Measurements from ENCODE around the gene OAF. TPM values are rescaled to one million over a fixed set of nuclear protein-coding genes. Genes with fewer than 3 reads are reported as not detected.
A peak's percentile ranks its signal among the peaks of the same experiment; 100 is the strongest.
"Not testable (repeated sequence)": the region's sequence is repeated elsewhere in the genome, so short reads cannot be mapped to it uniquely, and the experiment has no call there.

Gene OAF
- total and polyA plus RNA-seq, 7 donors, result 23.5 to 94.3 (median 44.3) TPM

GRCh38 chr11:120173807-120174206, 37.0 kb upstream of the OAF start:
- H3K27ac ChIP-seq, result no peak overlapping the region
- WGBS, 2 donors, result 53 to 70% methylated on average over 5 of the region's 5 CpGs
- peaks cover 0 to 17% (median 6%) of the 10 kb centered on the region in 3 donors for H3K27me3 ChIP-seq
- H3K9me3 ChIP-seq, result no peaks in the 10 kb centered on the region
- no peak overlapping the region for H3K4me3 ChIP-seq
- peak; percentile 51 for DNase-seq
- no peak for TF ChIP-seq CTCF (IDR thresholded peaks at IDR 0.05)
- TF ChIP-seq POLR2A (IDR thresholded peaks at IDR 0.05), result no peak
- no peak for TF ChIP-seq POLR2AphosphoS5 (IDR thresholded peaks at IDR 0.05)
- no peak for TF ChIP-seq EP300 (IDR thresholded peaks at IDR 0.05)
- intact Hi-C loops (cut with DNase I), result no loop called here
- peaks cover 0 to 23% (median 13%) of the 10 kb centered on the region in 4 donors for H3K4me1 ChIP-seq
- no peaks in the 10 kb centered on the region for H3K36me3 ChIP-seq

GRCh38 chr11:120174866-120175265, 36.0 kb upstream of the OAF start:
- no peaks in the 10 kb centered on the region for H3K36me3 ChIP-seq
- H3K4me1 ChIP-seq, result peaks cover 0 to 15% (median 4%) of the 10 kb centered on the region in 4 donors

GRCh38 chr11:120178561-120179056, 32.2 kb upstream of the OAF start:
- no peak overlapping the region for H3K4me3 ChIP-seq
- H3K9me3 ChIP-seq, result no peaks in the 10 kb centered on the region
- peaks cover 0 to 19% (median 5%) of the 10 kb centered on the region in 4 donors for H3K4me1 ChIP-seq
- H3K36me3 ChIP-seq, result no peaks in the 10 kb centered on the region
- H3K27me3 ChIP-seq, result no peaks in the 10 kb centered on the region
- no peak for TF ChIP-seq POLR2A (IDR thresholded peaks at IDR 0.05)
- TF ChIP-seq EP300 (IDR thresholded peaks at IDR 0.05), result no peak
- no peak for TF ChIP-seq CTCF (IDR thresholded peaks at IDR 0.05)
- TF ChIP-seq POLR2AphosphoS5 (IDR thresholded peaks at IDR 0.05), result no peak
- DNase-seq, result no peak
- 83 to 86% methylated on average over 5 of the region's 5 CpGs for WGBS, 2 donors
- H3K27ac ChIP-seq, result peak overlapping the region in 2 of 4 donors; percentile 31 to 48
- intact Hi-C loops (cut with DNase I), result loop anchor here (5.0 kb wide), 1 partner anchor 34 kb away; the partner anchor contains the start of gene OAF

More at GRCh38 chr11:120174866-120175265, 36.0 kb upstream of the OAF start:
- intact Hi-C loops (cut with DNase I), result loop anchor here (5.0 kb wide), 1 partner anchor 37 kb away; the partner anchor contains the start of gene OAF
- H3K27ac ChIP-seq, result no peak overlapping the region
- DNase-seq, result no peak
- 55 to 70% methylated on average over 4 of the region's 4 CpGs for WGBS, 2 donors
- no peak overlapping the region for H3K4me3 ChIP-seq
- TF ChIP-seq CTCF (IDR thresholded peaks at IDR 0.05), result no peak
- TF ChIP-seq POLR2AphosphoS5 (IDR thresholded peaks at IDR 0.05), result no peak
- TF ChIP-seq EP300 (IDR thresholded peaks at IDR 0.05), result no peak
- H3K9me3 ChIP-seq, result no peaks in the 10 kb centered on the region
- peaks cover 0 to 17% (median 6%) of the 10 kb centered on the region in 3 donors for H3K27me3 ChIP-seq

GRCh38 chr11:120179057-120179672, 31.7 kb upstream of the OAF start:
- Histone ChIP-seq H3K4me1 (peaks cover 0 to 19% (median 5%) of the 10 kb centered on the region in 4 donors), H3K4me3 (no peak overlapping the region), H3K27ac (peak overlapping the region in 2 of 4 donors; percentile 3 to 48), H3K27me3 (no peaks in the 10 kb centered on the region), H3K9me3 (no peaks in the 10 kb centered on the region), H3K36me3 (no peaks in the 10 kb centered on the region)
- no peak for DNase-seq
- WGBS, 2 donors, result 86 to 88% methylated on average over 10 of the region's 10 CpGs
- intact Hi-C loops (cut with DNase I), result loop anchor here (5.0 kb wide), 1 partner anchor 33 kb away; the partner anchor contains the start of gene OAF
- no peak for TF ChIP-seq CTCF (IDR thresholded peaks at IDR 0.05)
- TF ChIP-seq POLR2A (IDR thresholded peaks at IDR 0.05), result no peak
- TF ChIP-seq EP300 (IDR thresholded peaks at IDR 0.05), result no peak
- no peak for TF ChIP-seq POLR2AphosphoS5 (IDR thresholded peaks at IDR 0.05)

- Histone ChIP-seq H3K27ac (peak overlapping the region in 3 of 4 donors; percentile 2 to 56 (median 48)), H3K4me1 (peaks cover 0 to 23% (median 8%) of the 10 kb centered on the region in 4 donors)
- intact Hi-C loops (cut with DNase I), result not testable (repeated sequence)
Measured at GRCh38 chr11:120180063-120180462, 30.8 kb upstream of the OAF start.

More at GRCh38 chr11:120180063-120180462, 30.8 kb upstream of the OAF start:
- H3K36me3 ChIP-seq, H3K9me3 ChIP-seq, H3K27me3 ChIP-seq, H3K4me3 ChIP-seq, DNase-seq: not testable (repeated sequence)
- WGBS, 2 donors, result 93 to 94% methylated on average over 6 of the region's 6 CpGs

Data from sigmoid colon (tissue), 7 donors.